Adrenal gland (tissue), 12 donors: ENCODE data around the gene TLE5. TPM values are rescaled to one million over a fixed set of nuclear protein-coding genes. Genes with fewer than 3 reads are reported as not detected.

Source experiments
- DNase-seq, 7 donors: peaks; one replicate each; pipeline ENCODE4 v3.0.0-alpha.2; 2019 to 2020
- H3K27ac ChIP-seq, 5 donors: fragments of 200-600 bp; sonication (generic) in 4 of 5; 1 replicate in 3 of 5; 2 replicates in 2 of 5; pipeline versions ENCODE4 v1.5.1 to v1.8.0; 2016 to 2020; ENCODE audit warnings: mild to moderate bottlenecking in 1 of 5
- H3K27me3 ChIP-seq: fragments of 200-600 bp; 2 replicates; pipeline ENCODE4 v1.8.0; 2021
- H3K36me3 ChIP-seq, 2 donors: fragments of 200-600 bp; replicated peaks in 1 of 2; 1 replicate in 1 of 2; 2 replicates in 1 of 2; pipeline versions ENCODE4 v1.5.1 to v1.8.0; 2018 to 2022
- H3K4me1 ChIP-seq, 2 donors: fragments of 200-600 bp; replicated peaks in 1 of 2; 1 replicate in 1 of 2; 2 replicates in 1 of 2; pipeline versions ENCODE4 v1.5.1 to v1.8.0; 2018 to 2021
- H3K4me3 ChIP-seq, 4 donors: fragments of 200-600 bp; sonication (generic) in 3 of 4; one replicate each; pipeline ENCODE4 v1.5.1; 2016 to 2018
- H3K9me3 ChIP-seq, 3 donors: fragments of 200-600 bp; sonication (generic) in 1 of 3; replicated peaks in 1 of 3; 1 replicate in 2 of 3; 2 replicates in 1 of 3; pipeline versions ENCODE4 v1.5.1 to v1.8.0; 2016 to 2021
- POLR2A ChIP-seq, 2 donors: fragments of 450-650 bp; IDR thresholded peaks; one replicate each; pipeline ENCODE4 v1.6.1; 2017; ENCODE audit warnings: antibody characterized with exemption in 2 of 2, mild to moderate bottlenecking in 2 of 2, moderate library complexity in 1 of 2
- WGBS, 4 donors: extraction: QIAGEN DNeasy Blood & Tissue Kit in 2 of 4; methylation state at CpG; one replicate each; pipeline versions ENCODE4 v1.1.5 to v1.1.7; 2013 to 2017; 5-methylcytosine and 5-hydroxymethylcytosine counted together
- intact Hi-C, 2 donors: fragments of 100-400 bp; cut with DNase I; formaldehyde crosslinking; loops; one replicate each; pipeline versions ENCODE4 v1.14.1 to v1.15.0; 2022 to 2023
- polyA plus RNA-seq, 3 donors: library from polyadenylated mRNA; stranded (reverse); fragments of 200-250 nt in 2 of 3; fragments of 350-450 nt in 1 of 3; fragmentation: Illumina TruSeq in 1 of 3; extraction: RNeasy Lipid Tissue Mini Kit (QIAGEN cat#74804) in 1 of 3; gene quantifications; one replicate each; pipeline ENCODE4 v1.2.3, GENCODE V29; 2013 to 2014
- total RNA-seq, 9 donors: library from RNA; depleted of rRNA in 4 of 9; stranded (reverse); fragments of >200 nt in 4 of 9; fragments of 120-200 nt in 1 of 9; fragmentation: NEBNext Ultra II Directional in 1 of 9; extraction: Animal tissue kit (Norgen Biotek cat#: 25700) in 1 of 9; gene quantifications; one replicate each; pipeline versions ENCODE4 v1.1.0 to v1.2.4, GENCODE V29; 2013 to 2023
- TF ChIP-seq, protein P1 (sequence below), 6 experiments: fragments of 450-650 bp in 4 of 6; fragments of 200-600 bp in 2 of 6; sonication (generic) in 1 of 6; IDR thresholded peaks; 1 replicate in 5 of 6; 2 replicates in 1 of 6; pipeline versions ENCODE4 v1.5.1 to v1.8.0; 2016 to 2021; ENCODE audit warnings: antibody characterized with exemption in 6 of 6, mild to moderate bottlenecking in 2 of 6, moderate library complexity in 1 of 6
- donor health status: healthy with polysubstance abuse.
- donor health status: Bipolar disorder and iron deficiency.
- donor health status: DM: yes; HTN: yes; CAD: no.
- donor health status: DM: no; HTN: no; CAD: no.
- donor health status: DM: no; HTN: no; CAD: no.
- donor health status: DM: yes; HTN: yes; CAD: no.

The TLE5 gene
- total and polyA plus RNA-seq, 12 donors, result 167 to 2,300 (median 670) TPM

DNA sequence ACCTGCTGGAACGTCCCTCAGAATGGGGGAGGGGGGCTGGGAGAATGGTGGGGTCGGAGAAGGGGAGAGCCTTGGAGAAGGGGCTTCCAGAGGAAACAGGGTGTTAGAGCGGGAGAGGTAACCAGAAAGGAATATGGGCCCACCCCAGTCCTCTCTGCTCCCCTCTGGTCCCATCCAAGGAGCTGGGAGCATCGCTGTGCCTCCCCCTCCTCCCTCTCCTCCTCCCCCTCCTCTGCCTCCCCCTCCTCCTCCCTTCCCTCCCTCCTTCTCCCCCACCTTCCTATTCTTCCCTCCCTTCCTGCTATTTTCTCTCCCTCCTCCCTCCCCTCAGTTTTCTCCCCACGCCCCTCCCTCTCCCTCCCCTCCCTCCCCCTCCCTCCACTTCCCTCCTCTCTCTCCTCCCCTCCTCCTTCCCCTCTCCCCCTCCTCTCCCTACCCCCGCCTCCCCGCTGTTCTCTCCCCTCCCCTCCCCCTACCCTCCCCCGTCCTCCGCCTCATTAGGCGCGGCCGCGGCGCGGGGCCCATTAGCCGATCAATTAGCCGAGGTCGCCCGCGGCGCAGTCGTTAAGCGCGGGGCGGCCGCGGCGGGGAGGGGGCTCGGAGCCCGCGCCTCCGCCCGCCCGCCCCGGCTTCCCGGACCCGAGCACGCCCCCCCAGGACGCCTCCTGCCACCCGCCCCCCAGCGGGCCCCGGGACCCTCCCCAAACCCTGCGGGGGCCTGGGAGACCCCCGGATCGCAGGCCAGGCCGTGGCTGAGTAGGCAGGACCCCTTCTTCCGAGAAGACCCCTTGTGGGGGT lies 15.4 kb downstream of the TLE5 start:
- Histone ChIP-seq H3K4me3 (peak overlapping the region in 2 of 4 donors; percentile 12 to 64), H3K27ac (peak overlapping the region in 4 of 5 donors; percentile 23 to 88 (median 70)), H3K27me3 (no peaks in the 10 kb centered on the region), H3K9me3 (no peaks in the 10 kb centered on the region), H3K4me1 (peaks cover 4 to 11% of the 10 kb centered on the region in 2 donors), H3K36me3 (no peaks in the 10 kb centered on the region)
- intact Hi-C loops, result no loop called here
- 2 to 15% (median 7%) methylated on average over 5 to 47 of the region's 47 CpGs for WGBS, 4 donors
- DNase-seq, result peak in 4 of 7 donors; percentile 50 to 74 (median 66)
- TF ChIP-seq POLR2A (IDR thresholded peaks at IDR 0.05), result no peak
- TF ChIP-seq, protein P1, sequence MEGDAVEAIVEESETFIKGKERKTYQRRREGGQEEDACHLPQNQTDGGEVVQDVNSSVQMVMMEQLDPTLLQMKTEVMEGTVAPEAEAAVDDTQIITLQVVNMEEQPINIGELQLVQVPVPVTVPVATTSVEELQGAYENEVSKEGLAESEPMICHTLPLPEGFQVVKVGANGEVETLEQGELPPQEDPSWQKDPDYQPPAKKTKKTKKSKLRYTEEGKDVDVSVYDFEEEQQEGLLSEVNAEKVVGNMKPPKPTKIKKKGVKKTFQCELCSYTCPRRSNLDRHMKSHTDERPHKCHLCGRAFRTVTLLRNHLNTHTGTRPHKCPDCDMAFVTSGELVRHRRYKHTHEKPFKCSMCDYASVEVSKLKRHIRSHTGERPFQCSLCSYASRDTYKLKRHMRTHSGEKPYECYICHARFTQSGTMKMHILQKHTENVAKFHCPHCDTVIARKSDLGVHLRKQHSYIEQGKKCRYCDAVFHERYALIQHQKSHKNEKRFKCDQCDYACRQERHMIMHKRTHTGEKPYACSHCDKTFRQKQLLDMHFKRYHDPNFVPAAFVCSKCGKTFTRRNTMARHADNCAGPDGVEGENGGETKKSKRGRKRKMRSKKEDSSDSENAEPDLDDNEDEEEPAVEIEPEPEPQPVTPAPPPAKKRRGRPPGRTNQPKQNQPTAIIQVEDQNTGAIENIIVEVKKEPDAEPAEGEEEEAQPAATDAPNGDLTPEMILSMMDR (IDR thresholded peaks at IDR 0.05), result no peak

DNA sequence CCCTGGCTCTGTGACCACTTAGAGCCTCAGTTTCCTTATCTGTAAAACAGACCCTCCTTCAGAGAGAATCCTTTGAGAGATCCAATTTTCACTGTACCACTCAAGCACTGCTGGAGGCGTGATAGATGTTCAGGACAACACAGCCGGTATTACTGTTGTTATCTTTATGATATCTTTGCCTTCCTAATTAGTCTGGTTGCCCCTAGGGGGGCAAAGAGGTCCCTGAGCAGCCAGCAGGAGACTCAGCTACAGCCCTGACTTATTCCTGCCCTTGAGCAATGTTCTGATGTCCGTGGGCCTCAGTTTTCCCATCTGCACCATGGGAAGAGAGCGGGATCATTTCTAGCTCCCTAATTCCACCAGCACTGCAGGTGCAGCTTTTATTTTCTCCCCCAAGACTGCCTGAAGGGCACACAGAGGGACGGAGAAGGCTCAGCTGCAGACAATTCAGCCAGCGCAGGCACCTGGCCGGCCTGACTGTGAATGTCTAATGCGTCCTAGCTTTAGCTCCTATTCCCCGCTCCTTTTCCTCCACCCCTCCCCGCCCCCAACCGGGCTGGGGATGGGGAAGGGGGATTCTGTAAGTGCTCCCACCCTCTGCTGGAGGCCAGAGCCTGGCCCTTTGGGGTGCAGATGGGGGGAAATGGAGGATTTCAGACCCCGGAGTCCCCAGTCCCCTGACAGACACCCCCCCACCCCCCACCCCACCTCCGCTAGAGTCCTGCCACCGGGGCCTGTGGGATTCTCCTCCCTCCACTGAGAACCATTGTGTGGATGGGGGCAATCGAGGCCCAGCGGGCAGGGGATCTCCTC lies 16.2 kb downstream of the TLE5 start:
- H3K27ac ChIP-seq, result peak overlapping the region in 2 of 5 donors; percentile 30 to 88
- TF ChIP-seq POLR2A (IDR thresholded peaks at IDR 0.05), result no peak
- TF ChIP-seq, protein P1 (IDR thresholded peaks at IDR 0.05), result no peak
- intact Hi-C loops, result no loop called here

DNA sequence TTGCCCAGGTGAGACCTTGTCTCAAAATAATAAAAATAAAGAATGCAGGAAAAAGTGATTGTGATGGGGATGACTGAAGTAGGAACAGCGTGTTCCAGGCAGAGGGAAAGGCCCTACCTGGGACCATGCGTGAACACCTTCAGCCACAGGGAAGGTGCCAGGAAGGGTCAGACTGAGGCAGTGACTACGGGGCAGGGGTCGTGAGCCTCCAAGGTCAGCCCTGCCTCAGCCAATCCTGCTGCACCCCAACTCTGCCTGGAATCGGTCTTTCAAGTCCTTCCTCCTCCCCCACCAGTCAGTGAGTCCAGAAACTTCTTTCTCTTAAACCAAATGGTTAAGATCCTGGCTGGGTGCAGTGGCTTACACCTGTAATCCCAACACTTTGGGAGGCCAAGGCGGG lies 17.1 kb downstream of the TLE5 start:
- DNase-seq, result no peak
- Histone ChIP-seq H3K27me3 (no peaks in the 10 kb centered on the region), H3K4me1 (peaks cover 4 to 11% of the 10 kb centered on the region in 2 donors), H3K27ac (peak overlapping the region in 1 of 5 donors; percentile 3), H3K36me3 (no peaks in the 10 kb centered on the region), H3K9me3 (no peaks in the 10 kb centered on the region), H3K4me3 (no peak overlapping the region)
- WGBS, 4 donors, result 61 to 89% (median 79%) methylated on average over 5 to 6 of the region's 6 CpGs
- no peak for TF ChIP-seq POLR2A (IDR thresholded peaks at IDR 0.05)
- TF ChIP-seq, protein P1 (IDR thresholded peaks at IDR 0.05), result no peak
- intact Hi-C loops, result no loop called here

More for the DNA sequence above, 16.2 kb downstream of the TLE5 start:
- H3K36me3 ChIP-seq, result no peaks in the 10 kb centered on the region
- no peak for DNase-seq
- H3K27me3 ChIP-seq, result no peaks in the 10 kb centered on the region
- H3K4me1 ChIP-seq, result peaks cover 4 to 11% of the 10 kb centered on the region in 2 donors
- WGBS, 4 donors, result 33 to 46% (median 42%) methylated on average over 13 to 16 of the region's 16 CpGs
- no peak overlapping the region for H3K4me3 ChIP-seq
- H3K9me3 ChIP-seq, result no peaks in the 10 kb centered on the region

DNA sequence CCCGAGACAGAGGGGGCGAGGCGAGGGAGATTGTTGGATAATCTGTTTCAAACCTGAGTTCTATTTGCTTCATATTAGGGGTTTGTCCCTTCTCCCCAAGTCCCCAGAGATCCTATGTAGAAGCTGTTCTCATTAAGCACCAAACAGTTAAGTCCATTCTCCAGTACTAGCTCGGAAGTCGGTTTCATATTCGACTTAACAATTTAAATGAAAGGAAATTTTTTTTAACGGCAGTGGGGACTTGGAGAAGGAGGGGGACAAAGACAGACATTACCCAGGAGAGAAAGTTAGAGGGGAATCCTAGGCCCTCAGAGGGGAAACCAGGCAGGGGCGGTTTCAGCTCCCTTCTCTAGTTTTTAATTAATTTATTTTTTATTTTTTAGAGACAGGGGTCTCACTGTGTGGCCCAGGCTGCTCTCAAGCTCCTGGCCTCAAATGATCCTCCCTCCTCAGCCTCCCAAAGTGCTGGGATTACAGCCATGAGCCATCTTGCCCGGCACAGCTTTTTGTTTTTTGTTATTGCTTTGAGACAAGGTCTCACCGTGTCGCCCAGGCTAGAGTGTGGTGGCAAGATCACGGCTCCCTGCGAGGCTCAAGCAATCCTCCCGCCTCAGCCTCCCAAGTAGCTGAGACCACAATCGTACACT lies 19.6 kb downstream of the TLE5 start:
- no peaks in the 10 kb centered on the region for H3K36me3 ChIP-seq
- no peaks in the 10 kb centered on the region for H3K27me3 ChIP-seq
- H3K4me1 ChIP-seq, result peaks cover 4 to 13% of the 10 kb centered on the region in 2 donors
- TF ChIP-seq, protein P1 (IDR thresholded peaks at IDR 0.05), result no peak
- no peak for TF ChIP-seq POLR2A (IDR thresholded peaks at IDR 0.05)
- no peaks in the 10 kb centered on the region for H3K9me3 ChIP-seq
- peak overlapping the region in 1 of 5 donors; percentile 58 for H3K27ac ChIP-seq
- DNase-seq, result no peak
- intact Hi-C loops, result no loop called here
- H3K4me3 ChIP-seq, result no peak overlapping the region
- 49 to 58% (median 52%) methylated on average over 15 of the region's 15 CpGs for WGBS, 4 donors
